NCI-H526 (cell line): ENCODE data around the gene IFT81.
A peak's percentile ranks its signal among the peaks of the same experiment; 100 is the strongest.
"Not testable (repeated sequence)": the region's sequence is repeated elsewhere in the genome, so short reads cannot be mapped to it uniquely, and the experiment has no call there.

Source experiments
- DNase-seq, 2 experiments: peaks; one replicate each; lab custom pipeline; 2025; lab: John Stamatoyannopoulos, UW

IFT81 gene

GRCh38 chr12:110108309-110109036 lies 15.7 kb upstream of the IFT81 start:
- DNase-seq = no peak

- no peak for DNase-seq
These were observed 14.9 kb upstream of the IFT81 start for GRCh38 chr12:110109037-110109836.

GRCh38 chr12:110109837-110110535 lies 14.2 kb upstream of the IFT81 start:
- DNase-seq = no peak

GRCh38 chr12:110111476-110112334 lies 12.5 kb upstream of the IFT81 start:
- no peak for DNase-seq

- DNase-seq = no peak
These were observed 11.9 kb upstream of the IFT81 start for GRCh38 chr12:110112335-110112660.

GRCh38 chr12:110114528-110114937 lies 9.6 kb upstream of the IFT81 start:
- no peak for DNase-seq

GRCh38 chr12:110115675-110116074 lies 8.5 kb upstream of the IFT81 start:
- no peak for DNase-seq

GRCh38 chr12:110116623-110117022 lies 7.5 kb upstream of the IFT81 start:
- DNase-seq = no peak

GRCh38 chr12:110117210-110117609 lies 6.9 kb upstream of the IFT81 start:
- not testable (repeated sequence) for DNase-seq

- peak; percentile 2 to 25 for DNase-seq
These were observed 6.0 kb upstream of the IFT81 start for GRCh38 chr12:110117956-110118685.

GRCh38 chr12:110122929-110123328 lies 1.2 kb upstream of the IFT81 start:
- no peak for DNase-seq

- DNase-seq = peak in 1 of 2 experiments; percentile 21
These were observed 263 bp upstream of the IFT81 start for GRCh38 chr12:110123919-110124268.

GRCh38 chr12:110126557-110126956 lies 2.4 kb downstream of the IFT81 start:
- DNase-seq = no peak

- DNase-seq = no peak
These were observed 10.7 kb downstream of the IFT81 start for GRCh38 chr12:110134691-110135411.

GRCh38 chr12:110135806-110136205 lies 11.6 kb downstream of the IFT81 start:
- DNase-seq = no peak

- DNase-seq = no peak
These were observed 13.6 kb downstream of the IFT81 start for GRCh38 chr12:110137786-110138185.

- DNase-seq = no peak
These were observed 17.2 kb downstream of the IFT81 start for GRCh38 chr12:110141389-110141788.

GRCh38 chr12:110146986-110147385 lies 22.8 kb downstream of the IFT81 start:
- no peak for DNase-seq

- no peak for DNase-seq
These were observed 25.0 kb downstream of the IFT81 start for GRCh38 chr12:110149086-110149660.

- no peak for DNase-seq
These were observed 32.6 kb downstream of the IFT81 start for GRCh38 chr12:110156766-110157165.
